Measurements from ENCODE around the gene ELFN1.

ELFN1 gene

DNA sequence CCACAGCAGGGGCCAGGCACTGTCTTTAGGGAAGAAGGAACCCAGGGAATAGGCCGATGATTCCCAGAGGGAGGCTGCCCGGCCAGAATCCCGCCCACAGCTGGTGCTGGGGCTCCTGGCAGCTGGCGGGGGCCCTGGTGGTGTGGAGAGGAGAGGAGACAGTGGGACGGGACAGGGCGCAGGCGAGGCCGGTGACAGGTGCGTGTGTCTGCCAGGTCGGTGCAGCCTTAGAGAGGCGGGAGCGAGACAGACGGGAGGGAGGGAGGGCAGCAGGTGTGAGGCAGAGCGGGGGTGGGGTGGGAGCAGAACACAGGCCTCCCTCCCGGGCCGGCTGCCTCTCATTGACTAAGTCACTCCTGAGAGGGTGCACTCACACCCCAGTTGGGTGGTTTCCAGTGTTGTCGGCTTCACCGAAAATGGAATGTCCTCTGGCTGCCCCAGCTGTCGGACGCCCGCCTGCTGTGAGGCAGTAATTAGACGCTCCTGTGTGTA lies 55.2 kb downstream of the ELFN1 start:
- no peak for DNase-seq (ENCODE audit: low read depth in 2 of 2)

GRCh38 chr7:1725766-1726630 lies 55.9 kb downstream of the ELFN1 start:
- no peak for DNase-seq (ENCODE audit: low read depth in 2 of 2)

- DNase-seq (ENCODE audit: low read depth in 2 of 2): no peak
These were observed 57.0 kb downstream of the ELFN1 start for GRCh38 chr7:1727079-1727478.

DNA sequence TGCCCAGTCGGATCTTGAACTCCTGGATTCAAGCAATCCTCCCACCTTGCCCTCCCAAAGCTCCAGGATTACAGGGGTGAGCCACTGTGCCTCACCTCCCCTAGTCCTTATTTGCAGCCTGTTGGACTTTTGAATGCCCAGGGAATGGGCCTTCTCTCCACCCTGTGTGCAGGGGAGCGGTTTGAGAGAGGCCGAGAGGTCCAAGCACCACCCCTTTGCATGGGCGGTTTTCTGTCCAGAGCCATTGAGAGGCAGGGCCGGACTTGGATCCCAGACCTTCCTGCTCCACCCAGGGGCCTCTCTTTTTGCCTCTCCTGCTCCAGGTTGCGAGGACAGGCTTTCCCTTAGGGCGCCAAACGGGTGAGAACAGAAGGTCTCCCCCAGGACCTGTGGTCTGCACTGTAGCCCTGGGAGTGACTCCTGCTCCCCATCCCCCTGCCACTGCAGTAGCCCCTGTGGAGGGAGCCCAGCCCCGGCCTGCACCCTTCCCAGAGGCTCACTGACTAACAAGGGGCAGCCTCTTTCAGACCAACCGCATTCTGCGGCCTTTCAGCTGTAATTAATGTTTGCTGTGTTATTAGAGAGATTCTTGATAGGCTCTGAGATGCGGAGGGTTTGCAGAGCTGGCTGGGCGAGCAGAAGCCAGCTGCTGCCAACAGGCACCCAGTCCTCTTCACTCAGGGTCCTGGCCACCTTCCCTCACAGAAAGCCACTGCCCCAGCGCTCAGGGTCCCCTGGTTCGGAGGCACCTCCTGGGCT lies 57.9 kb downstream of the ELFN1 start:
- no peak for DNase-seq (ENCODE audit: low read depth in 2 of 2)

DNA sequence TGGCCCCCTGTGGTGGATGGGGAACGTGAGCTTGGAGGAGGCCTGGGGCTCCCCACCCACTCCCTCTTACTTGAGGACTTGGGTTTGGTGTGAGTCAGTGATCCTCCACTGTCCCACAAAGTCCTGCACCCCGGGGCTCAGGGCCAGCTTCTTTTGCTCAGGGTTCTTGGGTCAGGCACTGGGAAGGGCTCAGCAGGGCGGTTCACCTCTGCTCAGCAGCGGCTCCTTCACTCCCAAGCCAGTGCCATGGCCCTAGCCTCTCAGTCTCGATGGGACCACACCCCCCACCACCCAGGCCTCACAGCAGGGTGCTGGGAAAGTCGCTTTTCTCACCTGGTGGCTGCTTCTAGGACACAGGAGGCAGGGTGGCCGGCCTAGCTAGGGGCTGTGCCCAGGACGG lies 59.1 kb downstream of the ELFN1 start:
- DNase-seq (ENCODE audit: low read depth in 2 of 2): no peak

GRCh38 chr7:1729773-1730172 lies 59.7 kb downstream of the ELFN1 start:
- DNase-seq (ENCODE audit: low read depth in 2 of 2): no peak

DNA sequence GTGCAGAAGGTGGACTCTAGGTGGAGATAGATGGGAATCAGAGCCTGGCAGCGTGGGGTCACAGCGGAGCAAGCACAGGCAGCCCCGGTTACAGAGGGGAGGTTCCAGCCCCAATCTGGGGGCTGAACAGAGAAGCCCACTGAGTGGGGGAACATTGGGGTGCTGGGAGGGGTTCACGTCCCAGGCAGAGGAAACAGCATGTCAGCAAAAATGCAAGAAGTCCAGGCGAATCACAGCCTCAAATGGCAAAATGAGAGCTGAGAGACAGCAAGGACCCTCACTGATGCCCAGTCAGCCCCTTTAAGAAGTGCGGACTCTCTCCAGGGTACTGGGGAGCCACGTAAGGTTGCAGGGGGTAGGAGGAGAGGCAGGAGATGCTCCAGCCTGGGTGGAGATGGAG lies 62.0 kb downstream of the ELFN1 start:
- DNase-seq (ENCODE audit: low read depth in 2 of 2): no peak

DNA sequence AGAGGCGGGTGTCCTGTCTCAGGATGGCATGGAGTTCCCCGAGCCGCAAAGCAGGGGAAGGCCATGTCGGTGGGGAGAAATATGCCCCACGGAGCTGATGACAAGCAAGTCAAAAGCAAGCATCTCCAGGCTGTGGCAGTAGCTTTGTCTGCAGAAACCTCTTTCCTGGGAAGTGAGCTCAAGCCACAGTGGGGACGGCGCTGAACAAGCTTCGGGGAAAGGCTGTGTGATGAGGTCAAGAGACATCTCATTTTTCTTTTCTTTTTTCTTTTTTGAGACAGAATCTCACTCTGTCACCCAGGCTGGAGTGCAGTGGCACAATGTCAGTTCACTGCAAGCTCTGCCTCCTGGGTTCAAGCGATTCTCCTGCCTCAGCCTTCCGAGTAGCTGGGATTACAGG lies 62.6 kb downstream of the ELFN1 start:
- DNase-seq (ENCODE audit: low read depth in 2 of 2): no peak

GRCh38 chr7:1733206-1733907 lies 63.3 kb downstream of the ELFN1 start:
- DNase-seq (ENCODE audit: low read depth in 2 of 2): no peak

GRCh38 chr7:1733908-1734730 lies 64.0 kb downstream of the ELFN1 start:
- DNase-seq (ENCODE audit: low read depth in 2 of 2): no peak

- DNase-seq (ENCODE audit: low read depth in 2 of 2): no peak
These were observed 65.2 kb downstream of the ELFN1 start for GRCh38 chr7:1735262-1735661.

DNA sequence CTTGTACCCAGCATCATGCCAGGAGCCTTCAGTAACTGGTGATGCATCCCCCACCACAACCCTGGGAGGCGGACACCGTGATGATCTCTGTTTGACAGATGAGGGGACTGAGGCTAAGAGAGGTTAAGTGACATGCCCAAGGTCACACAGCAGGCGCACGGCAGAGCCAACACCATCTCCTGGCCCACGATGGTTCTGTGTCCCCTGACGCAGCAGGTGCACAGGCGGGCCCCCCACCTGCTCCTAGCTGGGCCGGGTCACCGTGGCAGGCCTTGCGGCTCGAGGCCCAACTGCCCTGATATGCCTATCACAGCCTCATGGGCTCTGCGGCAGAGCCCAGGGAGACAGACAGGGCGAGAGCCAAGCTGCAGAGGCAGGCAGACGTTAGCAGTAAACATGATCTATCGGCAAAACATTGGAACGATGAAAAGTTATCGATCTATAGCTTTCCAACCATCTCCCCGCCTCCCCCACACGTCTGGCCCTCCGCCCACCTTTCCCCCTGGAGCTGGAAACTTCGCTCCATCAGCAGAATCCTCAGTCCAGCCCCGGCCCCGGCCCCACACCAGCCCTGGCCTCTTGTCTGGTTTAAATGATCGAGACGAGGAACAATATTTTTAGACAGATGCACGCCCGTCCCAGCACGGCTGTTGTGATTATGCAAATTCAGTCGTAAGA lies 65.9 kb downstream of the ELFN1 start:
- DNase-seq (ENCODE audit: low read depth in 2 of 2): no peak

- DNase-seq (ENCODE audit: low read depth in 2 of 2): no peak
These were observed 66.4 kb downstream of the ELFN1 start for GRCh38 chr7:1736484-1736817.

DNA sequence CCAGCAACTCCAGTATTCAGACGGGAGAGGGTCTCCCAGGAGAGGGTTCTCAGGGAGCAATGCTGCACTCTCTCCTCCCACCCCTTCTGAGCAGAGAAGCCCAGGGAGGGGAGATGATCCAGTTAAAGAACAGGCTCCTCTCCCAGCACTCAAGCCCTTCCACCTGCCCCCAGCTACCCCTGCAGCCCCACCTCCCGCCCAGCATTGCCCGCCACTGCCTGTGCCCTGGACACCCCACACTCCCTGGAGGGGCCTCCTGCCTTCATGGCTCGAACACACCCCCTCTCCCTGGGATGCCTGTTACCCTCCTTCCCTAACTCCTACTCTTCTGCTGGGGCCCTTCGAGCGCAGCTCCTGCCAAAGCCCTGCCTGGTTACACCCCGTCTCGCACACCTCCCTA lies 66.8 kb downstream of the ELFN1 start:
- no peak for DNase-seq (ENCODE audit: low read depth in 2 of 2)

- DNase-seq (ENCODE audit: low read depth in 2 of 2): no peak
These were observed 67.4 kb downstream of the ELFN1 start for GRCh38 chr7:1737523-1737922.

GRCh38 chr7:1737956-1738355 lies 67.9 kb downstream of the ELFN1 start:
- no peak for DNase-seq (ENCODE audit: low read depth in 2 of 2)

- no peak for DNase-seq (ENCODE audit: low read depth in 2 of 2)
These were observed 68.4 kb downstream of the ELFN1 start for GRCh38 chr7:1738511-1738910.

DNA sequence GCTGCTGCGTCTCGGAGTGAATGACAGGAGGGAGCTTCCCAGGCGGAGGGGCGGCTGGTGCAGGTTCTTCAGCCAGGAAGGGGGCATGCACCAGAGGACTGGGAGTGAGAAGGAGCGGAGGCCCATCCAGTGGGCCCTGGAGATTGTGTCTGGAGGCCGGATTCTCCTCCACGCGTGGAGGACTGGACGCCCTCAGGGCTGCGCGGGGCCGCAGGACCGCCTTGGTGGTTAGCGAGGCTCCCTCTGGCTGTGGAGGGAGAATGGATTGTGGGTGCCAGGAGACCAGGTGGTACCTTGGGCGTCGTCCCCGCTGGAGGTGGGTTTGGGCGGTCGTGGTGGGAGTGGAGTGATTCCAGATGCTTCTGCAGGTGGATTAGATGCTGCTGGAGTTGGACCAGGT lies 68.9 kb downstream of the ELFN1 start:
- no peak for DNase-seq (ENCODE audit: low read depth in 2 of 2)

DNA sequence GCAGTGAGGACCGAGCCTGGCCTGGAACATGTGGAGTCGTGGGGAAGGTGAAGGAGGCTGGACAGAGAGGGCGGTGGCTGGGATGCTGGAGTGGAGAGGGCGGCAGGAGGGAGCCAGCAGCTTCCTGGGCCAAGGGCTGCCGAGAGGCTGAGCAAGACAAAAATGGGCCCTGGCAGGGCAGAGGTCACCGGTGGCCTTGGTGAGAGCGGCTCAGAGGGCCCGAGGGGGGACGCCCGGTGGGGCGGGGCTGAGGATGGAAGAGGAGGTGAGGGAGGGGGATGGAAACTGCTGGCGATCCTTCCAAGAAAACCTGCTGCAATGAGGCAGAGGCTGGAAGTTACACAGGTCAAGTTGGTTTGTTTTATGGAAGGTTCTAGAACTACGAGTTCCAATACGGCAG lies 69.5 kb downstream of the ELFN1 start:
- DNase-seq (ENCODE audit: low read depth in 2 of 2): no peak

DNA sequence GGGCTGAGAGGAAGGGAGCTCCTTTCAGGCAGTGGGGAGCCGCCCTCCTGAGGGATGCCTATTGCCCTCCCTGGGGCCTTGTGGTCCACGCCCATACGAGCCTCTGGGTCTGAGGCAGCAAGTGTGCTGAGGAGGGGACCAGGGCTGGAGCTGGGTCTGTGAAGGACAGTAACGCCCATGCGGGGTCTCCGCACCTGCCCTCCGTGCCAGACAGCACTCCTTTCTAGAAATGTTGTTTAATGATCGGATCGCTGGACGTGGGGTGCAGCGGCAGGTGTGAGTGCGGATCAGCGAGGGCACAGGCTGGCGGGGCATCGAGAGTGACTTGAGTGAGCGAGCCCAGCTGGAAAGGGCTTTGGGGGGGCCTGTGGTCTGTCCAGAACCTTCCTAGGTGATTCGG lies 70.1 kb downstream of the ELFN1 start:
- DNase-seq (ENCODE audit: low read depth in 2 of 2): no peak

GRCh38 chr7:1741246-1741645 lies 71.2 kb downstream of the ELFN1 start:
- no peak for DNase-seq (ENCODE audit: low read depth in 2 of 2)
